Tibial nerve (tissue), 4 donors: ENCODE data around the gene FAM81B. TPM values are rescaled to one million over a fixed set of nuclear protein-coding genes. Genes with fewer than 3 reads are reported as not detected.

Experiments used
- DNase-seq, 2 donors: peaks; one replicate each; pipeline ENCODE4 v3.0.0-alpha.2; 2019; ENCODE audit warnings: low spot score in 2 of 2
- H3K27ac ChIP-seq, 4 donors: fragments of 200-600 bp; sonication (generic) in 3 of 4; one replicate each; pipeline ENCODE4 v1.5.1; 2017 to 2019; ENCODE audit warnings: mild to moderate bottlenecking in 1 of 4
- H3K27me3 ChIP-seq, 2 donors: fragments of 200-600 bp; sonication (generic) in 1 of 2; one replicate each; pipeline versions ENCODE4 v1.5.1 to v1.6.0; 2017 to 2019
- H3K36me3 ChIP-seq, 3 donors: fragments of 200-600 bp; sonication (generic); one replicate each; pipeline ENCODE4 v1.5.1; 2018 to 2019
- H3K4me1 ChIP-seq, 4 donors: fragments of 200-600 bp; sonication (generic) in 3 of 4; one replicate each; pipeline ENCODE4 v1.5.1; 2017 to 2019
- H3K4me3 ChIP-seq, 4 donors: fragments of 200-600 bp; sonication (generic) in 3 of 4; one replicate each; pipeline ENCODE4 v1.5.1; 2017 to 2019; ENCODE audit warnings: mild to moderate bottlenecking in 1 of 4, moderate library complexity in 1 of 4
- H3K9me3 ChIP-seq, 4 donors: fragments of 200-600 bp; sonication (generic) in 3 of 4; one replicate each; pipeline ENCODE4 v1.5.1; 2017 to 2019
- CTCF ChIP-seq, 5 experiments: fragments of 200-600 bp in 3 of 5; fragments of 450-650 bp in 2 of 5; sonication (generic) in 3 of 5; IDR thresholded peaks; one replicate each; pipeline ENCODE4 v1.5.1; 2016 to 2019; ENCODE audit warnings: antibody characterized with exemption in 5 of 5, mild to moderate bottlenecking in 3 of 5, moderate library complexity in 2 of 5
- EP300 ChIP-seq, 2 donors: sonication (generic); formaldehyde crosslinking; IDR thresholded peaks; one replicate each; pipeline ENCODE4 v1.6.1; 2017; ENCODE audit warnings: antibody characterized with exemption in 2 of 2, mild to moderate bottlenecking in 1 of 2
- POLR2A ChIP-seq, 2 donors: fragments of 450-650 bp; IDR thresholded peaks; one replicate each; pipeline ENCODE4 v1.6.1; 2017; ENCODE audit warnings: antibody characterized with exemption in 2 of 2, mild to moderate bottlenecking in 2 of 2, moderate library complexity in 2 of 2
- WGBS, 2 donors: methylation state at CpG; one replicate each; pipeline ENCODE4 v1.1.5; 2018; 5-methylcytosine and 5-hydroxymethylcytosine counted together
- total RNA-seq, 4 donors: library from RNA; depleted of rRNA; stranded (reverse); fragments of >200 nt; gene quantifications; one replicate each; pipeline ENCODE4 v1.1.0, GENCODE V29; 2016

Gene FAM81B
- total RNA-seq, 4 donors from 2014 or later: not detected

- no peak for DNase-seq
- 61 to 74% methylated on average over 3 of the region's 3 CpGs for WGBS, 2 donors
- TF ChIP-seq POLR2A (IDR thresholded peaks at IDR 0.05) (no peak), CTCF (IDR thresholded peaks at IDR 0.05) (no peak), EP300 (IDR thresholded peaks at IDR 0.05) (no peak)
- Histone ChIP-seq H3K9me3 (no peaks in the 10 kb centered on the region), H3K4me3 (no peak overlapping the region), H3K27ac (no peak overlapping the region), H3K36me3 (no peaks in the 10 kb centered on the region), H3K4me1 (no peaks in the 10 kb centered on the region), H3K27me3 (no peaks in the 10 kb centered on the region)
These were observed 26.8 kb downstream of the FAM81B start for GRCh38 chr5:95417971-95418370.

- Histone ChIP-seq H3K4me3 (no peak overlapping the region), H3K27me3 (no peaks in the 10 kb centered on the region), H3K9me3 (no peaks in the 10 kb centered on the region), H3K36me3 (no peaks in the 10 kb centered on the region), H3K4me1 (no peaks in the 10 kb centered on the region), H3K27ac (no peak overlapping the region)
- 45 to 64% methylated on average over 3 of the region's 3 CpGs for WGBS, 2 donors
- TF ChIP-seq CTCF (IDR thresholded peaks at IDR 0.05) (no peak), EP300 (IDR thresholded peaks at IDR 0.05) (no peak), POLR2A (IDR thresholded peaks at IDR 0.05) (no peak)
- no peak for DNase-seq
These were observed 31.7 kb downstream of the FAM81B start for GRCh38 chr5:95422838-95423237.

GRCh38 chr5:95424016-95424415, 32.9 kb downstream of the FAM81B start:
- 66 to 89% methylated on average over 4 of the region's 4 CpGs for WGBS, 2 donors
- Histone ChIP-seq H3K36me3 (no peaks in the 10 kb centered on the region), H3K9me3 (no peaks in the 10 kb centered on the region), H3K4me3 (no peak overlapping the region), H3K27me3 (no peaks in the 10 kb centered on the region), H3K4me1 (no peaks in the 10 kb centered on the region), H3K27ac (no peak overlapping the region)
- TF ChIP-seq POLR2A (IDR thresholded peaks at IDR 0.05): no peak
- TF ChIP-seq EP300 (IDR thresholded peaks at IDR 0.05): no peak
- TF ChIP-seq CTCF (IDR thresholded peaks at IDR 0.05): no peak
- no peak for DNase-seq

GRCh38 chr5:95424526-95424925, 33.4 kb downstream of the FAM81B start:
- no peaks in the 10 kb centered on the region for H3K9me3 ChIP-seq
- no peak overlapping the region for H3K27ac ChIP-seq
- H3K4me3 ChIP-seq: no peak overlapping the region
- no peaks in the 10 kb centered on the region for H3K27me3 ChIP-seq
- H3K4me1 ChIP-seq: no peaks in the 10 kb centered on the region
- H3K36me3 ChIP-seq: no peaks in the 10 kb centered on the region
- 94 to 100% methylated on average over 1 of the region's 1 CpG for WGBS, 2 donors
- no peak for TF ChIP-seq CTCF (IDR thresholded peaks at IDR 0.05)
- no peak for DNase-seq

- DNase-seq: no peak
- WGBS, 2 donors: 75 to 85% methylated on average over 5 of the region's 5 CpGs
These were observed 35.1 kb downstream of the FAM81B start for GRCh38 chr5:95426227-95426626.

GRCh38 chr5:95432779-95433178, 41.6 kb downstream of the FAM81B start:
- 84 to 90% methylated on average over 2 of the region's 2 CpGs for WGBS, 2 donors
- Histone ChIP-seq H3K36me3 (no peaks in the 10 kb centered on the region), H3K9me3 (peaks cover 0 to 14% (median 5%) of the 10 kb centered on the region in 4 donors), H3K27me3 (no peaks in the 10 kb centered on the region), H3K4me1 (no peaks in the 10 kb centered on the region), H3K27ac (no peak overlapping the region), H3K4me3 (no peak overlapping the region)
- no peak for DNase-seq
- TF ChIP-seq EP300 (IDR thresholded peaks at IDR 0.05) (no peak), POLR2A (IDR thresholded peaks at IDR 0.05) (no peak), CTCF (IDR thresholded peaks at IDR 0.05) (no peak)

More at GRCh38 chr5:95426227-95426626, 35.1 kb downstream of the FAM81B start:
- Histone ChIP-seq H3K4me3 (no peak overlapping the region), H3K4me1 (no peaks in the 10 kb centered on the region), H3K36me3 (no peaks in the 10 kb centered on the region), H3K27me3 (no peaks in the 10 kb centered on the region), H3K27ac (no peak overlapping the region), H3K9me3 (no peaks in the 10 kb centered on the region)
- no peak for TF ChIP-seq POLR2A (IDR thresholded peaks at IDR 0.05)
